ENCODE data around the gene PLA2G4A.

GRCh38 chr1:186790101-186790500 is 38.6 kb upstream of the PLA2G4A start:
- TF ChIP-seq CTCF (IDR thresholded peaks at IDR 0.05) (no peak), POLR2A (IDR thresholded peaks at IDR 0.05) (no peak)
